HepG2 (cell line): ENCODE results near the gene P2RY8. TPM values are rescaled to one million over a fixed set of nuclear protein-coding genes. Genes with fewer than 3 reads are reported as not detected.

Experiments
- EED ChIP-seq: sonication (generic); formaldehyde crosslinking; IDR thresholded peaks from 2 replicates; pipeline ENCODE4 v1.5.0; 2020; ENCODE audit warnings: mild to moderate bottlenecking, missing genetic modification reagents
- HNRNPK ChIP-seq: fragments of 200-400 bp; formaldehyde crosslinking; IDR thresholded peaks from 2 replicates; pipeline ENCODE4 v1.6.1; 2018; ENCODE audit warnings: low read length, low read depth, moderate library complexity, mild to moderate bottlenecking; ENCODE audit not compliant: poor library complexity, severe bottlenecking
- JUND ChIP-seq: sonication (generic); formaldehyde crosslinking; IDR thresholded peaks from 2 replicates; pipeline ENCODE4 v1.8.0; 2022; ENCODE audit warnings: mild to moderate bottlenecking, missing genetic modification reagents
- MEIS2 ChIP-seq: sonication (generic); formaldehyde crosslinking; IDR thresholded peaks from 2 replicates; pipeline ENCODE4 v1.9.0; 2021; ENCODE audit warnings: mild to moderate bottlenecking, missing genetic modification reagents
- PPARG ChIP-seq: conservative IDR thresholded peaks from 2 replicates; pipeline ENCODE4 v1.6.1; 2016; ENCODE audit warnings: missing biosample characterization, missing genetic modification reagents
- RARG ChIP-seq: sonication (generic); formaldehyde crosslinking; IDR thresholded peaks from 2 replicates; pipeline ENCODE4 v1.4.0; 2020; ENCODE audit warnings: low read depth, mild to moderate bottlenecking, missing genetic modification reagents
- SALL1 ChIP-seq: sonication (generic); formaldehyde crosslinking; IDR thresholded peaks from 2 replicates; pipeline ENCODE4 v1.8.0; 2022; ENCODE audit warnings: mild to moderate bottlenecking, missing genetic modification reagents
- ZNF782 ChIP-seq: sonication (generic); formaldehyde crosslinking; IDR thresholded peaks from 2 replicates; pipeline ENCODE4 v1.4.0; 2020; ENCODE audit warnings: missing genetic modification reagents, mild to moderate bottlenecking, borderline replicate concordance
- polyA plus RNA-seq, 8 experiments: library from polyadenylated mRNA; depleted of rRNA in 3 of 8; stranded (reverse) in 7 of 8; unstranded in 1 of 8; fragments of >200 nt; fragmentation: Illumina TruSeq in 4 of 8; extraction: Trizol in 4 of 8; gene quantifications; 2 replicates each; pipeline versions ENCODE4 v1.2.1 to v1.2.3, GENCODE V29; 2011 to 2016; ENCODE audit warnings: low read depth in 4 of 8, missing spikeins in 1 of 8, mixed read lengths in 1 of 8; ENCODE audit not compliant: insufficient read depth in 1 of 8
- total RNA-seq, 5 experiments: library from RNA; depleted of rRNA; stranded (reverse); fragments of >200 nt; fragmentation: Illumina TruSeq; extraction: Trizol; gene quantifications; 2 replicates each; pipeline ENCODE4 v1.2.3, GENCODE V29; 2016; ENCODE audit warnings: low read depth in 1 of 5
- TF ChIP-seq, protein P1 (sequence below), 2 experiments: sonication (generic) in 1 of 2; formaldehyde crosslinking in 1 of 2; IDR thresholded peaks; 2 replicates each; pipeline versions ENCODE4 v1.4.0 to v1.6.1; 2018 to 2020; ENCODE audit warnings: missing genetic modification reagents in 2 of 2, borderline replicate concordance in 1 of 2, low read depth in 1 of 2, mild to moderate bottlenecking in 1 of 2, missing biosample characterization in 1 of 2
- TF ChIP-seq, protein P2 (sequence below): sonication (generic); formaldehyde crosslinking; IDR thresholded peaks from 2 replicates; pipeline ENCODE4 v1.4.0; 2020; ENCODE audit warnings: mild to moderate bottlenecking, missing genetic modification reagents, borderline replicate concordance
- TF ChIP-seq, protein P3 (sequence below): sonication (generic); formaldehyde crosslinking; IDR thresholded peaks from 2 replicates; pipeline ENCODE4 v1.8.1; 2023; ENCODE audit warnings: missing genetic modification reagents, mild to moderate bottlenecking, borderline replicate concordance
- TF ChIP-seq, protein P4 (sequence below): sonication (generic); formaldehyde crosslinking; IDR thresholded peaks from 2 replicates; pipeline ENCODE4 v1.8.0; 2022; ENCODE audit warnings: mild to moderate bottlenecking, missing genetic modification reagents

P2RY8 gene
- total and polyA plus RNA-seq, 2 of the 13 experiments (the other 11 are each of a cell fraction or from before 2014, with no cell fraction given), result 1.0 to 1.3 TPM

DNA sequence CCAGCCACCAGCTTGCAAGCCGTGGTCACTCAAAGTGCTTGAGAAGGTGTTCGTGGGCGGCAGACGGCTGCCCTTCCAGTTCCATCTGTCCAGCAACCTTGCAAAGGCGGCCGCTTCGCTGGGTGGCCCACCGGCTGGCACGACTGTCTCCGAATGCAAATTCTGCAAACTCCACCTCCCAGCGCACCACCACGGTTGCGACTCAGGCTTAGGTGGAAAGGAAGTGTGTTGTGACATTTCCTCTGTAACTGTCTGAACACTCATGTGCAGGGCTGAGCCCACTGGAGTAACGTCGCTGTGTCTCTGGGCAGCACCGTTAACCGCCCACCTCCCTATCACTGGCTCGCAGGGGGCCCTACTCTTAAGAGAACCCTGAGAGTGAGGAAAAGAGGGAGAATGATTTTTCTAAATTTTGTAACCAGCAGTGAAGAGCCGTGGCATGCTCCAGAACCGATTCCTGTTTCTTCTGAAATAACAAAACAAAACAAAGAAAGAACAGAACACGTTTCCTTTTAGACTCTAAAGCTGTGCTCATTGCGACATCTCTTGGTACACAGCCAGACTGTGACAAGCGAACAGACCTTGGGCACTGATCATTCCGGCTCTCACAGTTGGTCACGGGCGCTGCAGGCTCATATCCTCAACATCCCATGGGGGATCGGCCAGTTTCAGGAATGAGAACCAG is at the start of gene P2RY8 (continued):
- TF ChIP-seq, protein P1, sequence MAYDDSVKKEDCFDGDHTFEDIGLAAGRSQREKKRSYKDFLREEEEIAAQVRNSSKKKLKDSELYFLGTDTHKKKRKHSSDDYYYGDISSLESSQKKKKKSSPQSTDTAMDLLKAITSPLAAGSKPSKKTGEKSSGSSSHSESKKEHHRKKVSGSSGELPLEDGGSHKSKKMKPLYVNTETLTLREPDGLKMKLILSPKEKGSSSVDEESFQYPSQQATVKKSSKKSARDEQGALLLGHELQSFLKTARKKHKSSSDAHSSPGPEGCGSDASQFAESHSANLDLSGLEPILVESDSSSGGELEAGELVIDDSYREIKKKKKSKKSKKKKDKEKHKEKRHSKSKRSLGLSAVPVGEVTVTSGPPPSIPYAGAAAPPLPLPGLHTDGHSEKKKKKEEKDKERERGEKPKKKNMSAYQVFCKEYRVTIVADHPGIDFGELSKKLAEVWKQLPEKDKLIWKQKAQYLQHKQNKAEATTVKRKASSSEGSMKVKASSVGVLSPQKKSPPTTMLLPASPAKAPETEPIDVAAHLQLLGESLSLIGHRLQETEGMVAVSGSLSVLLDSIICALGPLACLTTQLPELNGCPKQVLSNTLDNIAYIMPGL (CRISPR knock-in tag; IDR thresholded peaks at IDR 0.05; ENCODE audit: borderline replicate concordance in 1 of 2, low read depth in 1 of 2), result peak in 1 of 2 experiments; percentile 44; a peak in 1 of 4 replicates
- TF ChIP-seq, protein P2, sequence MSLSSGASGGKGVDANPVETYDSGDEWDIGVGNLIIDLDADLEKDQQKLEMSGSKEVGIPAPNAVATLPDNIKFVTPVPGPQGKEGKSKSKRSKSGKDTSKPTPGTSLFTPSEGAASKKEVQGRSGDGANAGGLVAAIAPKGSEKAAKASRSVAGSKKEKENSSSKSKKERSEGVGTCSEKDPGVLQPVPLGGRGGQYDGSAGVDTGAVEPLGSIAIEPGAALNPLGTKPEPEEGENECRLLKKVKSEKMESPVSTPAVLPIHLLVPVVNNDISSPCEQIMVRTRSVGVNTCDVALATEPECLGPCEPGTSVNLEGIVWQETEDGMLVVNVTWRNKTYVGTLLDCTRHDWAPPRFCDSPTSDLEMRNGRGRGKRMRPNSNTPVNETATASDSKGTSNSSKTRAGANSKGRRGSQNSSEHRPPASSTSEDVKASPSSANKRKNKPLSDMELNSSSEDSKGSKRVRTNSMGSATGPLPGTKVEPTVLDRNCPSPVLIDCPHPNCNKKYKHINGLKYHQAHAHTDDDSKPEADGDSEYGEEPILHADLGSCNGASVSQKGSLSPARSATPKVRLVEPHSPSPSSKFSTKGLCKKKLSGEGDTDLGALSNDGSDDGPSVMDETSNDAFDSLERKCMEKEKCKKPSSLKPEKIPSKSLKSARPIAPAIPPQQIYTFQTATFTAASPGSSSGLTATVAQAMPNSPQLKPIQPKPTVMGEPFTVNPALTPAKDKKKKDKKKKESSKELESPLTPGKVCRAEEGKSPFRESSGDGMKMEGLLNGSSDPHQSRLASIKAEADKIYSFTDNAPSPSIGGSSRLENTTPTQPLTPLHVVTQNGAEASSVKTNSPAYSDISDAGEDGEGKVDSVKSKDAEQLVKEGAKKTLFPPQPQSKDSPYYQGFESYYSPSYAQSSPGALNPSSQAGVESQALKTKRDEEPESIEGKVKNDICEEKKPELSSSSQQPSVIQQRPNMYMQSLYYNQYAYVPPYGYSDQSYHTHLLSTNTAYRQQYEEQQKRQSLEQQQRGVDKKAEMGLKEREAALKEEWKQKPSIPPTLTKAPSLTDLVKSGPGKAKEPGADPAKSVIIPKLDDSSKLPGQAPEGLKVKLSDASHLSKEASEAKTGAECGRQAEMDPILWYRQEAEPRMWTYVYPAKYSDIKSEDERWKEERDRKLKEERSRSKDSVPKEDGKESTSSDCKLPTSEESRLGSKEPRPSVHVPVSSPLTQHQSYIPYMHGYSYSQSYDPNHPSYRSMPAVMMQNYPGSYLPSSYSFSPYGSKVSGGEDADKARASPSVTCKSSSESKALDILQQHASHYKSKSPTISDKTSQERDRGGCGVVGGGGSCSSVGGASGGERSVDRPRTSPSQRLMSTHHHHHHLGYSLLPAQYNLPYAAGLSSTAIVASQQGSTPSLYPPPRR (CRISPR knock-in tag), result 0 out of 2 replicates have a peak, but pooled peaks have one; percentile 12
- TF ChIP-seq, protein P3, sequence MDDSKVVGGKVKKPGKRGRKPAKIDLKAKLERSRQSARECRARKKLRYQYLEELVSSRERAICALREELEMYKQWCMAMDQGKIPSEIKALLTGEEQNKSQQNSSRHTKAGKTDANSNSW (CRISPR knock-in tag), result no peak
- TF ChIP-seq HNRNPK (no peak), EED (CRISPR knock-in tag) (no peak), ZNF782 (CRISPR knock-in tag) (no peak), MEIS2 (0 out of 2 replicates have a peak, but pooled peaks have one; percentile 54), RARG (no peak), SALL1 (peak; percentile 54), JUND (CRISPR knock-in tag) (no peak), PPARG (CRISPR knock-in tag) (no peak)
- TF ChIP-seq, protein P4, sequence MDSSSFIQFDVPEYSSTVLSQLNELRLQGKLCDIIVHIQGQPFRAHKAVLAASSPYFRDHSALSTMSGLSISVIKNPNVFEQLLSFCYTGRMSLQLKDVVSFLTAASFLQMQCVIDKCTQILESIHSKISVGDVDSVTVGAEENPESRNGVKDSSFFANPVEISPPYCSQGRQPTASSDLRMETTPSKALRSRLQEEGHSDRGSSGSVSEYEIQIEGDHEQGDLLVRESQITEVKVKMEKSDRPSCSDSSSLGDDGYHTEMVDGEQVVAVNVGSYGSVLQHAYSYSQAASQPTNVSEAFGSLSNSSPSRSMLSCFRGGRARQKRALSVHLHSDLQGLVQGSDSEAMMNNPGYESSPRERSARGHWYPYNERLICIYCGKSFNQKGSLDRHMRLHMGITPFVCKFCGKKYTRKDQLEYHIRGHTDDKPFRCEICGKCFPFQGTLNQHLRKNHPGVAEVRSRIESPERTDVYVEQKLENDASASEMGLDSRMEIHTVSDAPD (CRISPR knock-in tag), result no peak
